HL-60 (cell line): ENCODE data around the gene MARK2.

Experiments used
- CTCF ChIP-seq: IDR thresholded peaks from one replicate; pipeline ENCODE4 v1.5.1; 2011; ENCODE audit warnings: low read length, control low read depth, inconsistent platforms; ENCODE audit not compliant: insufficient read depth
- POLR2AphosphoS5 ChIP-seq: IDR thresholded peaks from 2 replicates; pipeline ENCODE4 v1.6.1; 2012; ENCODE audit warnings: low read depth

DNA sequence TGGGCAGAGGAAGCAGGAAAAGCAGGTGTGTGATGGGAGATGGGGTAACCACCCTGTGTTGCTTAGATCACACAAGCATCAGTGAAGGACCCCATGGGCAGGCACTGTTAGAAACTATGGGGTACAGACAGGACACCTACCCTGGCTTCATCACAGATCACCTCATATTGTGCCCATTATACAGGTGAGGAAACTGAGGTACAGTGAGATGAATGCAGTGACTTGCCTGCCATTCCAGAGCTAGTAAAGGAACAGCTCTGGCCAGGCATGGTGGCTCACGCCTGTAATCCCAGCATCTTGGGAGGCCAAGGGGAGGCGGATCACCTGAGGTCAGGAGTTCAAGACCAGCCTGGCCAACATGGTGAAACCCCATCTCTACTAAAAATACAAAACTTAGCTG is 5.9 kb upstream of the MARK2 start:
- TF ChIP-seq CTCF (no peak), POLR2AphosphoS5 (no peak)
